PC-3 (cell line): ENCODE data around the gene NUFIP2. TPM values are rescaled to one million over a fixed set of nuclear protein-coding genes. Genes with fewer than 3 reads are reported as not detected.
"Not testable (repeated sequence)": the region's sequence is repeated elsewhere in the genome, so short reads cannot be mapped to it uniquely, and the experiment has no call there.

Source experiments
- ATAC-seq: fragments of 200-7000 bp; cut with Tn5 transposase; 2 replicates; pipeline ENCODE4 v1.9.1; 2020; ENCODE audit warnings: mild to moderate bottlenecking, moderate library complexity
- BruUV-seq: library from RNA; stranded (reverse); fragments of 400-500 nt; replicated peaks from 2 replicates; lab custom pipeline; 2021; lab: Mats Ljungman, UMichigan
- CTCF ChIA-PET: fragments of 300-600 bp; sonication (Branson Sonifier 250); formaldehyde crosslinking; loops from one replicate; lab custom pipeline; 2022; ENCODE audit warnings: antibody characterized with exemption; lab: Charles Lee
- POLR2A ChIA-PET: fragments of 300-600 bp; sonication (Branson Sonifier 250); formaldehyde crosslinking; loops from one replicate; lab custom pipeline; 2022; ENCODE audit warnings: antibody characterized with exemption; ENCODE audit not compliant: unreplicated experiment; lab: Charles Lee
- DNase-seq: peaks from one replicate; pipeline ENCODE4 v3.0.0-alpha.2; 2015
- H2AFZ ChIP-seq: fragments of 300-600 bp; sonication (generic); 2 replicates; pipeline ENCODE4 v1.6.0; 2016; ENCODE audit warnings: antibody characterized with exemption, low read length
- H3F3A ChIP-seq: fragments of 300-600 bp; sonication (generic); one replicate; pipeline ENCODE4 v1.6.0; 2017; ENCODE audit warnings: antibody characterized with exemption, low read length, control low read depth, mild to moderate bottlenecking; ENCODE audit not compliant: unreplicated experiment
- H3K27ac ChIP-seq: fragments of 300-600 bp; sonication (generic); 2 replicates; pipeline ENCODE4 v1.5.1; 2016; ENCODE audit warnings: mild to moderate bottlenecking, low read length
- H3K27me3 ChIP-seq: fragments of 300-600 bp; sonication (generic); 2 replicates; pipeline ENCODE4 v1.6.1; 2016; ENCODE audit warnings: low read length, mixed read lengths
- H3K36me3 ChIP-seq: fragments of 300-600 bp; sonication (generic); 2 replicates; pipeline ENCODE4 v1.6.1; 2016; ENCODE audit warnings: low read depth, mixed run types, low read length, mixed read lengths
- H3K4me1 ChIP-seq: fragments of 300-600 bp; sonication (generic); 2 replicates; pipeline ENCODE4 v1.5.1; 2016; ENCODE audit warnings: low read length; ENCODE audit not compliant: insufficient read depth
- H3K4me2 ChIP-seq: fragments of 300-600 bp; sonication (generic); 2 replicates; pipeline ENCODE4 v1.6.0; 2016; ENCODE audit warnings: low read length
- H3K4me3 ChIP-seq: fragments of 300-600 bp; sonication (generic); 2 replicates; pipeline ENCODE4 v1.5.1; 2016; ENCODE audit warnings: mild to moderate bottlenecking, low read length, mixed read lengths
- H3K79me2 ChIP-seq: fragments of 300-600 bp; sonication (generic); 2 replicates; pipeline ENCODE4 v1.6.1; 2017; ENCODE audit warnings: low read length, mixed read lengths
- H3K9ac ChIP-seq: fragments of 300-600 bp; sonication (generic); 2 replicates; pipeline ENCODE4 v1.6.0; 2016; ENCODE audit warnings: mild to moderate bottlenecking, low read length
- H3K9me2 ChIP-seq: fragments of 300-600 bp; sonication (generic); replicated peaks from 2 replicates; pipeline ENCODE4 v1.6.1; 2016; ENCODE audit warnings: mixed run types, low read length, mixed read lengths
- H3K9me3 ChIP-seq: fragments of 300-600 bp; sonication (generic); 2 replicates; pipeline ENCODE4 v1.6.1; 2016; ENCODE audit warnings: low read length, mixed read lengths
- H4K20me1 ChIP-seq: fragments of 300-600 bp; sonication (generic); 2 replicates; pipeline ENCODE4 v1.6.1; 2016; ENCODE audit warnings: low read length, mixed read lengths
- CTCF ChIP-seq: fragments of 300-600 bp; sonication (generic); conservative IDR thresholded peaks from 2 replicates; pipeline ENCODE4 v1.5.1; 2017; ENCODE audit warnings: antibody characterized with exemption, low read depth, mild to moderate bottlenecking, low read length
- EZH2 ChIP-seq: fragments of 300-600 bp; sonication (generic); IDR thresholded peaks from one replicate; pipeline ENCODE4 v1.6.1; 2017; ENCODE audit warnings: antibody characterized with exemption, mild to moderate bottlenecking, low read length; ENCODE audit not compliant: unreplicated experiment
- EZH2phosphoT487 ChIP-seq: fragments of 300-600 bp; sonication (generic); IDR thresholded peaks from 2 replicates; pipeline ENCODE4 v1.6.1; 2018; ENCODE audit warnings: mild to moderate bottlenecking, antibody characterized with exemption, low read length, borderline replicate concordance
- intact Hi-C: fragments of 100-400 bp; cut with micrococcal nuclease; formaldehyde crosslinking; loops from 2 replicates; pipeline ENCODE4 v1.9.0; 2023
- total RNA-seq: library from RNA; depleted of rRNA; stranded (reverse); fragments of >200 nt; gene quantifications from 2 replicates; pipeline ENCODE4 v1.2.3, GENCODE V29; 2014

Gene NUFIP2
- total RNA-seq, 1 experiment from 2014 or later, result 16.1 TPM

GRCh38 chr17:29225396-29225795, 68.6 kb downstream of the NUFIP2 start:
- H3K4me3 ChIP-seq, result no peak overlapping the region
- H2AFZ ChIP-seq, result no peak overlapping the region
- no peaks in the 10 kb centered on the region for H3K9me3 ChIP-seq
- CTCF ChIA-PET, result no interaction called here
- H3K27me3 ChIP-seq, result no peaks in the 10 kb centered on the region
- H3K79me2 ChIP-seq, result no peaks in the 10 kb centered on the region
- TF ChIP-seq CTCF, result no peak
- TF ChIP-seq EZH2, result no peak
- no peak for TF ChIP-seq EZH2phosphoT487
- H3K9me2 ChIP-seq, result no peaks in the 10 kb centered on the region
- no peaks in the 10 kb centered on the region for H3K4me1 ChIP-seq
- H3K27ac ChIP-seq, result no peak overlapping the region
- H3K36me3 ChIP-seq, result no peaks in the 10 kb centered on the region
- BruUV-seq, result no TSS peak
- H3F3A ChIP-seq, result no peaks in the 10 kb centered on the region
- DNase-seq, result no peak
- intact Hi-C loops, result no loop called here
- no peaks in the 10 kb centered on the region for H4K20me1 ChIP-seq
- POLR2A ChIA-PET, result no interaction called here
- H3K4me2 ChIP-seq, result no peak overlapping the region
- H3K9ac ChIP-seq, result no peak overlapping the region
- ATAC-seq, result no peak

GRCh38 chr17:29221338-29221737, 72.6 kb downstream of the NUFIP2 start:
- H3K27ac ChIP-seq, H3K27me3 ChIP-seq, H4K20me1 ChIP-seq, H3K79me2 ChIP-seq, H2AFZ ChIP-seq, H3F3A ChIP-seq, H3K9me3 ChIP-seq, H3K4me3 ChIP-seq, CTCF ChIA-PET, H3K9ac ChIP-seq, BruUV-seq, DNase-seq, H3K36me3 ChIP-seq, POLR2A ChIA-PET, H3K4me2 ChIP-seq, H3K9me2 ChIP-seq, H3K4me1 ChIP-seq, ATAC-seq, intact Hi-C loops: not testable (repeated sequence)

GRCh38 chr17:29219378-29220047, 74.4 kb downstream of the NUFIP2 start:
- H3K79me2 ChIP-seq, result no peaks in the 10 kb centered on the region
- ATAC-seq, result peak; percentile 99
- peak overlapping the region; percentile 78 for H2AFZ ChIP-seq
- no peaks in the 10 kb centered on the region for H3K36me3 ChIP-seq
- ChIA-PET CTCF (interaction anchor here (0.5 to 1.7 kb wide), 4 partner anchors 57 to 96 kb away, joined by 3 to 7 read pairs (median 4); no protein-coding TSS in a partner anchor), POLR2A (no interaction called here)
- no peak overlapping the region; the same call in 1 of the 2 replicates for H3K4me3 ChIP-seq
- H3K9ac ChIP-seq, result no peak overlapping the region
- intact Hi-C loops, result loop anchor here (1.0 to 5.0 kb wide), 3 partner anchors 37 to 74 kb away; partner anchors contain the start of gene MYO18A
- H3K27me3 ChIP-seq, result no peaks in the 10 kb centered on the region
- H3K4me1 ChIP-seq, result no peaks in the 10 kb centered on the region
- H3F3A ChIP-seq, result no peaks in the 10 kb centered on the region
- no TSS peak for BruUV-seq
- DNase-seq, result peak; percentile 82
- peak overlapping the region; percentile 53 for H3K4me2 ChIP-seq
- no peak overlapping the region for H3K27ac ChIP-seq
- H4K20me1 ChIP-seq, result no peaks in the 10 kb centered on the region
- no peaks in the 10 kb centered on the region for H3K9me2 ChIP-seq
- no peaks in the 10 kb centered on the region for H3K9me3 ChIP-seq
- TF ChIP-seq EZH2 (no peak), CTCF (peak; percentile 92), EZH2phosphoT487 (no peak)
